GM19324 (cell line): Measurements from ENCODE around the gene ARL13B.
"Not testable (repeated sequence)": the region's sequence is repeated elsewhere in the genome, so short reads cannot be mapped to it uniquely, and the experiment has no call there.

Source experiments
- ATAC-seq: cut with Tn5 transposase; IDR thresholded peaks from one replicate; pipeline ENCODE4 v1.9.1; 2021; ENCODE audit warnings: mild to moderate bottlenecking, moderate library complexity; ENCODE audit not compliant: unreplicated experiment, low FRiP score

Gene ARL13B

GRCh38 chr3:93992207-93992606, 12.3 kb downstream of the ARL13B start:
- no peak for ATAC-seq

GRCh38 chr3:93994056-93994455, 14.1 kb downstream of the ARL13B start:
- ATAC-seq = no peak

GRCh38 chr3:94001191-94001590, 21.2 kb downstream of the ARL13B start:
- no peak for ATAC-seq

GRCh38 chr3:94001827-94002495, 22.0 kb downstream of the ARL13B start:
- no peak for ATAC-seq

GRCh38 chr3:94004301-94004910, 24.5 kb downstream of the ARL13B start:
- peak; percentile 65 for ATAC-seq

- no peak for ATAC-seq
These were observed 28.3 kb downstream of the ARL13B start for GRCh38 chr3:94008253-94008652.

- ATAC-seq = no peak
These were observed 29.7 kb downstream of the ARL13B start for GRCh38 chr3:94009608-94010007.

- ATAC-seq = no peak
These were observed 31.3 kb downstream of the ARL13B start for GRCh38 chr3:94011233-94011711.

- ATAC-seq = no peak
These were observed 32.2 kb downstream of the ARL13B start for GRCh38 chr3:94012185-94012584.

- no peak for ATAC-seq
These were observed 35.1 kb downstream of the ARL13B start for GRCh38 chr3:94015025-94015424.

- ATAC-seq = no peak
These were observed 39.7 kb downstream of the ARL13B start for GRCh38 chr3:94019659-94020058.

GRCh38 chr3:94020293-94020692, 40.3 kb downstream of the ARL13B start:
- ATAC-seq = no peak

GRCh38 chr3:94024385-94024784, 44.4 kb downstream of the ARL13B start:
- no peak for ATAC-seq

- ATAC-seq = no peak
These were observed 46.7 kb downstream of the ARL13B start for GRCh38 chr3:94026623-94027022.

- no peak for ATAC-seq
These were observed 48.3 kb downstream of the ARL13B start, which contains the start of gene STX19 for GRCh38 chr3:94028093-94028837. Gene STX19 (minus strand): TSS chr3:94028597. CDS start chr3:94015269, 13,328 bp downstream.

- no peak for ATAC-seq
These were observed 57.1 kb downstream of the ARL13B start for GRCh38 chr3:94036909-94037507.

GRCh38 chr3:94043285-94043684, 63.3 kb downstream of the ARL13B start:
- no peak for ATAC-seq

- ATAC-seq = not testable (repeated sequence)
These were observed 64.4 kb downstream of the ARL13B start for GRCh38 chr3:94044100-94044936.

- ATAC-seq = no peak
These were observed 66.6 kb downstream of the ARL13B start for GRCh38 chr3:94046533-94046932.

GRCh38 chr3:94049267-94049666, 69.3 kb downstream of the ARL13B start:
- ATAC-seq = no peak
